SKM-1 (cell line): ENCODE data around the gene KRTAP10-6.
"Not testable (repeated sequence)": the region's sequence is repeated elsewhere in the genome, so short reads cannot be mapped to it uniquely, and the experiment has no call there.

Experiments
- DNase-seq: peaks from one replicate; lab custom pipeline; 2025; ENCODE audit not compliant: unreplicated experiment; lab: John Stamatoyannopoulos, UW

Gene KRTAP10-6

DNA sequence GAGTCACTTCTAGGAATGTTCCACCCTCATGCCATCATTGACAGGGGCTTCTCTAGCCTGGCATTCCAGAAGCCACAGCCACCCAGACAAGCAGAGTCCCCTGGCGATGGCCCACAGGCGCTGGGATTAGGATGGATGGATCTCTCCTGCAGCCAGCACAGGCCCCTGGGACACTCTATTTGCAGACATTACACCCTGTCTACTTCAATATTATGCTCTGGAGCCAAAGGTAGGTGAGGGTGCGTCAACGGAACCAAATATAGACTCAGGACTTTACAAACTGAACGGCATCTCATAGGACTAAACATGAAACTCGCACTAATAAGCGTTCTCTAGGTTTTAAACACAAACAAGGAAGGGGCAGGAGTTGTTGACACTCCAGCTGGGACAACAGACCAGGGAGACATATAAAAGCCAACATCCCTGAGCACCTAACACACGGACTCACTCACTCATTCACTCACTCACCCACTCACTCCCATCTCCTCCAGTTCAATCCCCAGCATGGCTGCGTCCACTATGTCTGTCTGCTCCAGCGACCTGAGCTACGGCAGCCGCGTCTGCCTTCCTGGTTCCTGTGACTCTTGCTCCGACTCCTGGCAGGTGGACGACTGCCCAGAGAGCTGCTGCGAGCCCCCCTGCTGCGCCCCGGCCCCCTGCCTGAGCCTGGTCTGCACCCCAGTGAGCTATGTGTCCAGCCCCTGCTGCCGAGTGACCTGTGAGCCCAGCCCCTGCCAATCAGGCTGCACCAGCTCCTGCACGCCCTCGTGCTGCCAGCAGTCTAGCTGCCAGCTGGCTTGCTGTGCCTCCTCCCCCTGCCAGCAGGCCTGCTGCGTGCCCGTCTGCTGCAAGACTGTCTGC is 8.0 kb upstream of the KRTAP10-6 start, which contains the start of gene KRTAP10-7:
Gene KRTAP10-7 (plus strand): TSS at position 480 of the 861 bp plus-strand sequence. CDS start 25 bp downstream, at position 505.
- not testable (repeated sequence) for DNase-seq

DNA sequence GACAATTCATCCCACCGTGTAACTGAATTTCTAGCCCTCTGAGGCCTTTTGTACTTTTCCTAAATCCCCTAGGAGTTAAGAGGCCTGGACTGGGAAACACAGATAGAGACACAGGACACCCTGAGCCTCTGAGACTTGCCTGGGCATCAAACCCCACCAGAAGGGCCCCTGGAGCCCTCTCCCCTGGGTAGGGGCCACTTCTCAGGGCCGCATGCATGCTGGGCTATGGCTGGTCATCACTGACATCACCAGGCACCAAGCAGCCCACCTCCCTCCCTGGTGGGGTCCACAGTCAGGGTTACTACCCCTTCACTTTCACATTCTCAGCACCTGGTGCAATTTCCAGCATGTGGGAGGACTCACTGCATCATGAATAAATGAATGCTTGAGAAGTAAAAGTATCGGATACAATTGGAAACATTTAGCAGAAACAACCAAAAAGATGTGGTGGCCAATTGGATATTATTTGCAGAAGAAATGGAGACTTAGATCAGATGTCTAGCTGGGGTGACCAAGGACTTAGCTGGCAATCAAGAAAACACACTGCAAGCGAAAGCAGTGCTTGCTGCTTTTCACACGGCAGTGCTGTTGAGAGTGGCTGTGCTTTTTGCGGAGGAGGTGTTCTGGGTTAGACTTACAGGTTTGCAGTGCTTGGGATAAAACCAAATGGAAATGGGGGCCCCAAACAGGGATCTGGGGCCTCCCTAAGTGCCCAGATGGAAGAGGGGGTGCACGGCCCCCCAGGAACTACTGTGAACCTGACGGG is 7.1 kb upstream of the KRTAP10-6 start:
- DNase-seq, result no peak

DNA sequence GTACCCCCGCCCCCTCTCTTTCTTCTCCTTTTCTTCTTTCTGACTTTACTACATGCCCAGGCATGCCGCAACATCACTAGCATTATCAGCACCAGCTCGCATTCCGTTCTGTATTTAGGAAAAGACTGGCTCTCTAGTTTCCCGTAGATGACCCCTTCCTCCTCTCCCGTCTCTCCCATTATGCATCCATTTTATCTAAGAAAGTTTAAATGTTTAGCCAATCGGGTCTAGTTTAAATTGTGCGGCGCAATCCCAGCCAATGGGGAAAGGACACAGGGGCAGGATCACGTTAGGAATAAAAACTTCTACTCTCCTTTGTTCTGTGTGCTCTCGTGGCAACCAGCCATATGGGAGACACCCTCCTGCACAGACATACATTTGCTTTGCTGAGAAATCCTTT is 5.8 kb upstream of the KRTAP10-6 start:
- no peak for DNase-seq

DNA sequence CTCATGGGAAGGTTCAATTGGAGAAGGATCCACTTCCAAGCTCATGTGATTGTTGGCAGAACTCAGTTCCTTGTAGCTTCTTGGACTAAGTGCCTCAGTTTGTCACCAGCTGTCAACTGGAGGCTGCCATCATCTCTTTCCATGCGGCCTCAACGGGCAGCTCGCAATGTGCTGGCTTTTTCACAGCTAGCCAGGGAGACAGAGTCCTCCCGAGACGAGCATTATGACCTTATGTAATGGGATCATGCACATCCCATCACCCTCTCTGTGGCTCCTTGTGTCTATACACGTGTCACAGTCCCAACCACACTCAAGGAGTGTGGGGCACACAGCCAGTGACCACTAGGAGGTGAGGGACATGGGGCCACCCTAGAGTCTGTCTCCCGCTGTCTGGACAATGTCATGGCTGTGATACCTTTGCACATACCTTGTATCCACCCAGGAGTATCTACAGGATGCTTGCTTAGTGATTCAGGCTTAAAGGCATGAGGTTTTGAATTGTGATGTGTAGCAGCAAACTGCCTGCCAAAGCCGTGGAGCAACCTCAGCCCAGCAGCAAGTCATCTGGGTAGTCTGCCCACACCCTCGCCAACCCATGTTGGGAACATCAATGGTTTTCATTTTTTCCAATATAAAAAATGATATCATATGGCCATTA is 3.9 kb upstream of the KRTAP10-6 start:
- no peak for DNase-seq

DNA sequence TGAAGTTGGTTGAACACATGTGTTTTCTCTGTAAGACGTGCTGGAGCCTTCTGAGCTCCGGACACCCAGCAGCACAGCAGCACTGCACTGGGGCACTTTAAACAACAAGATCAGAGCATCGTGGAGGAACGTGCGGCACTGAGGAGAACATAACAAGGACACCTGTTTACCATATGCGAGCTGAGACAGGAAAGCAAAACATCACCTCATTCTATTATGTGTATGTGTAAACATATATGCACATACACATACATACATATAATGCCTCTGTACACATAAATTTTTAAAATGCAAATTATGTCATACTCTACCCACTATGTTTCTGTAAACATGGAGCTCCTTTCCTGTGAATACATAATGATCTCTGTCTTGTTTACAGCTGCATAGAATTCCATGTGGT is 3.2 kb upstream of the KRTAP10-6 start:
- DNase-seq, result no peak

DNA sequence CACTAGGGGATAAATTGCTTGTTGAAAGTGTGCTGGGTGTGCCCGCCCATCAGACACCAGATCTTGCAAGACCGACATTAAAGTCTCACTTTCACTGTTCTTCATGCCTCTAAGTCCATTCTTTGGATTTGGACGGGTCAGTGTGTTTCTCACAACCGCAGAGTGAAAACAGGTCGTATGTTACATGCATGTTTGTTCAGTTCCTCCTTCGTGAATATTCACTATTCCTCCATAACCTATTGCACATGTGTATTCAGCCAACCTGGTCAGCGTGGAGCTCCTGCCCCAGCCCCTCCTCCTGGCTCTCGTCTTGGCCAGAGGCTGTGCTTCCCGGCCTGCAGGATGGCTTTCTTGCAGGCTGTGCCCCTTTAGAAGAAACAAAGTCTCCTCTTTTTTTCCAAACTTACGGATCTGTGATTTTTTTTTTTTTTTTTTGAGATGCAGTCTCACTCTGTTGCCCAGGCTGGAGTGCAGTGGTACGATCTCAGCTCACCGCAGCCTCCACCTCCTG is 2.2 kb upstream of the KRTAP10-6 start:
- no peak for DNase-seq

DNA sequence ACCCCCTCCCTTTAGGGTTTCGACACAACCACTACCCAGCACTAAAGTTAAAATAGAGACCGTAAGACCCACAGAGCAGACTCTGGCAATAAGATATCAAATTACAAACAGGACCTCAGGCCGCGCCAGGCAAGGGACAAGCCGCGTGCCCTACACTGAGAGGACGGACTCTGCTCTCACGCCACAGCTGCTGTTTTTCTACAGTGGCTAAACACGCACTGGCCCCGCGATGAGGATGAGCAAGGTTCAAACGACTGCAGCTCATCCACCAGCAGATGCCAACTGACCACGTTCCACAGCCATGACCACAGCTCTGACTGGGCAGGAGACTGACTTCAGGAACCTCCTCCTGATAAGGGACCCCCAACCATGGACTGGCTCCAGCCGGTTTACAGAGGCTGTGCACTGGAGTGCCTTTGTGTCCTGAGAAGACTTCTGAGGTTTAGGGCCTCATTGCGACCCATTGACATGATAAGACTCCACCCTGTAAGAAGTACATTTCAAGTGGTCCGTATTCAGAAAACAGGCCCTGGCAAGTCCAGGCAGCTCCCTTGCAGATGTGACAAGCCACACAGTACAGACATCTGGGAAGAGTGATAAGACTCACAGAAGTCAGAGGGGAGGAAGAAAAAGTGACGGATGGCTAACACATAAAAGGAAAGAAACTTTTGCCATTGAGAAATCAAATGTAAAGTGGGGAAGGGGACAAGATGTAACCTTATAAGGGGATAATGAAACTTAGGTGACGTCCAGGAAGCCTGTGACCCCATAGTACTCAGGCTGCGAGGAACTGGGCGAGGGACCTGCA is 1.5 kb upstream of the KRTAP10-6 start:
- no peak for DNase-seq

DNA sequence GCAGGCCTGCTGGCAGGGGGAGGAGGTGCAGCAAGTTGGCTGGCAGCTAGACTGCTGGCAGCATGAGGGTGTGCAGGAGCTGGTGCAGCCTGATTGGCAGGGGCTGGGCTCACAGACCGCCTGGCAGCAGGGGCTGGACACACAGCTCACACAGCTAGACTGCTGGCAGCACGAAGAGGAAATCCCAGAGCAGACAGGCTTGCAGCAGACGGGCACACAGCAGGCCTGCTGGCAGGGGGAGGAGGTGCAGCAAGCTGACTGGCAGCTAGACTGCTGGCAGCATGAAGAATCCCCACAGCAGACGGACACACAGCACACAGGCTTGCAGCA is 539 bp downstream of the KRTAP10-6 start:
- not testable (repeated sequence) for DNase-seq

DNA sequence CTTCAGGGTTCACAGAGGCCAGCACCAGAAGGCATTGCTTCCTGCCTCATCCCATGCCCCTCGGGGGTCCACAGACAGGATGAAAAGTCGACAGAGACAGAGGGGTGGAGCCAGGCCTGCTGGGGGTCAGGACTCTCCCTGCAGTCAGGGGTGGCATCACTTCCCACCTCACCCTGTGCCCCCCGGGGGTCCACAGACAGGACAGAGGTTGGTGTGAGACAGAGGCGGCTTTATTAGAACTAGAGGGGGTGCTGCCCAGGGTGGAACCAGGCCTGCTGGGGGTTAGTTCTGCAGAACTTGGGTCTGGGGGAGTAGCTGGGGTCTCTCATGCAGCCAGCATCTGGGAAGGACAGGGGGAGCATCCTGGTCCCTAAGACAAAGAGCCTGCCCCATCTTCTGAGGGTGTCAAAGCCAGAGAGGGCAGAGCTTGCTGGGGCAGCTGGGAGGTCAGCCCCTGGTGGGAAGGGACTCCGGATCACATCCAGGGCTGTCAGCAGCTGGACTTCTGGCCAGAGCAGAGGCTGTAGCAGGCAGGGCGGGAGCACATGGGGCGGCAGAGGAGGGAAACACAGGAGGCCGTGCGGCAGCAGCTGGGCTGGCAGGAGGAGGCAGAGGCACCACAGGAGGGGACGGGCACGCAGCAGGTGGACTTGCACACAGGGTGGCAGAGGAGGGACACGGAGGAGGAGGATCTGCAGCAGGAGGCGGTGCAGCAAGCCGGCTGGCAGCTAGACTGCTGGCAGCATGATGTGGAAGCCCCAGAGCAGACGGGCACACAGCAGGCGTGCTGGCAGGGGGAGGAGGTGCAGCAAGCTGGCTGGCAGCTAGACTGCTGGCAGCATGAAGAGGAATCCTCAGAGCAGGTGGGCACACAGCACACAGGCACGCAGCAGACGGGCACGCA is 1.2 kb downstream of the KRTAP10-6 start:
- DNase-seq, result not testable (repeated sequence)

DNA sequence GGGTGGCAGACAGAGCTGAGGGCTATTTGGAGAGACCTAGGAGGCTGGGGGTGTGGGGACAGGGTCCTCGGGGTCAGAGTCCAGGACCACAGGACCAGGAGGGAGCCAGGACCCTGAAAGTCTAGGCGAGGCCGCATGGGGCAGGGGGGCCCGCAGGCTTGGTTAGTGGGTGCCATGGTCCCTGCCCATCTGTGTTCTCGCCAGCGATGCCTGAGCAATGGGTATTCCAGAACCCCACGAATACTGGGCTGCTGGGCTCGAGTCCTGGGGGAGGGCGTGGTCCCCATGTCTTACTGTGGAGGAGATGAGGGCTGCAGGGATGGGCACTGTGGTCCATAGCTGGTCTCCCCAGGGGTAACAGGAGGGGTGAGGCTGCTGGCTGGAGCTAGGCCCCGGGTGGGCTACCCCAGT is 2.0 kb downstream of the KRTAP10-6 start:
- no peak for DNase-seq

DNA sequence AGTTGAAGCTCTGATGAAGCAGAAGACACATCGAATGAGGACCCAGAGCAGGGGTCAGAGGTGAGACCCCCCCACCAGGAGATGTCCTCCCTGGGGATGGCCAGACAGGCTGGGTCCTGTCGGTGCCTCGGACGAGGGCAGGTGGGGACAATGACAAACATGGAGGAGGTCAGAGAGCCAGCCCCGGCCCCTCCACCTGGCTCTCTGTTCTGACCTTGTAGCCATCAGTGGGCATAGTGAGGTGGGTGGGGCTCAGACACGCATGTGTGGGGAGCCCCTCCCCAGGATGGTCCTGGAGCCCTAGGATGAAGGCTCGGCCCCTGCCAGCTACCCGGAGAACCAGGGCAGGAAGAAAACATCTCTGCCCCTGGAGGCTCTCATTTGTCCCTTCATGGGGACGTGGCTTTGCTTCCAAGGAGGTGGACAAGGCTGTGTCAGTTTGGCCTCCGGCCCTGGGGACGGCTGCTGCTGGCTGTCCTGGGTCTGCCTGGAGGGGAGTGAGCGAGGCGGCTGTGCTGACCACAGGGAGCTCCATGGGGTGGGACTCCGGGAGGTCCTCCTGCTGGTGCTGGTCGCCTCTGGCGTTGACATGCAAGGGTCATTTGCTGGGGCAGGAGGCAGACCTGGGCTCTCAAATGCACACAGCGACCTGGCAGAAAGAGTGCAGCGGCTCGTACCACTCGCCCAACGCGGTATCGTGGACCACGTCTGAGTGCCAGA is 2.6 kb downstream of the KRTAP10-6 start:
- DNase-seq, result no peak

DNA sequence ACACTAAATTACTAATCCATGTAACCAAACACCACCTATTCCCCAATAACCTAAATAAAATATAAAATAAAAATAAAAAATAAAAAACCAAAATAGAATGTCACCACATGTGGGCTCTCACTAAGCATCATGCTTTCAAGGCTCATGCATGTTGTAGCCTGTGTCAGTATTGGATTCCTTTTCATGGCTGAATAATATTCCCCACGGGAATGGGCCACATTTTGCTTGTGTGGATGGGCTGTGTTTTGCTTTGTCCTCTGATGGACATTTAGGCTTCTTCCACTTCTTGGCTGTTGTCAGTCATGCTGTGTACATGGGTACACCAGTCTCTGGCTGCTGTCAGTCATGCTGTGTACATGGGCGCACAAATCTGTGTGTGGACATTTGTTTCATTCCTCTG is 3.2 kb downstream of the KRTAP10-6 start:
- no peak for DNase-seq

DNA sequence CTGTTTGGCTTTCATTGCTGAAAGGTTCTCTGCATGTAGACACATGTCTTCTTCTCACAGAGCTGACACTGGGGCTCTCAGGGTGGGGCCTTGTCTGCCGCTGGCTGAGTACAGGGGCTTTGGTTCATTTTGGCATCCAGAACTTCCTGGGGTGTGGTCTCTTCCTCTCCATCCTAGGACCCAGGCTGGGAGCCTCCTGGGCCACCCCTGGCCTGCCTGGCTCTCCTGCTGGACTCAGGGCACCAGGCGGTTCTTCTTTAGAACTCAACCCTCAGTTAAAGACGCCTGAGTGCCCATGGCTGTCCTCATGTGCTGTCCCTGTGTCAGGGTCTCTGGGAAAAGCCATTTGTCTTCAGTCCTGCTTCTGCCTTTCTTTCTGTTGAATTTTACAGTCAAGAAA is 6.4 kb downstream of the KRTAP10-6 start:
- no peak for DNase-seq

DNA sequence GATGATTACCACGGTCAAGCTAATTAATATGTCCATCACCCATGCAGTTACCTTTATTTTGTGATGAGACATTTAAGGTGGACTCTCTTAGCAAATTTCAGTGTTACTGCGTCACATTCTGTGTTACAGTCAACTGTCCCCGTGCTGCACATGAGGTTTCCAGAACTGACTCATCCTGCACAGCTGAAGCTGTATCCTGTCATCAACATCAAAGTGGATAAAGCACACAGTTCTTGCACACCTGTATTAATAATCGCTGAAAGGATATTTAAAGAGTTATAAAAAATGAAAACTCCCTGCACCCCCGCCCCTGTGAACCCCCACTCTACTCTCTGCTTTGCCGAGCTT is 8.5 kb downstream of the KRTAP10-6 start:
- DNase-seq, result no peak

DNA sequence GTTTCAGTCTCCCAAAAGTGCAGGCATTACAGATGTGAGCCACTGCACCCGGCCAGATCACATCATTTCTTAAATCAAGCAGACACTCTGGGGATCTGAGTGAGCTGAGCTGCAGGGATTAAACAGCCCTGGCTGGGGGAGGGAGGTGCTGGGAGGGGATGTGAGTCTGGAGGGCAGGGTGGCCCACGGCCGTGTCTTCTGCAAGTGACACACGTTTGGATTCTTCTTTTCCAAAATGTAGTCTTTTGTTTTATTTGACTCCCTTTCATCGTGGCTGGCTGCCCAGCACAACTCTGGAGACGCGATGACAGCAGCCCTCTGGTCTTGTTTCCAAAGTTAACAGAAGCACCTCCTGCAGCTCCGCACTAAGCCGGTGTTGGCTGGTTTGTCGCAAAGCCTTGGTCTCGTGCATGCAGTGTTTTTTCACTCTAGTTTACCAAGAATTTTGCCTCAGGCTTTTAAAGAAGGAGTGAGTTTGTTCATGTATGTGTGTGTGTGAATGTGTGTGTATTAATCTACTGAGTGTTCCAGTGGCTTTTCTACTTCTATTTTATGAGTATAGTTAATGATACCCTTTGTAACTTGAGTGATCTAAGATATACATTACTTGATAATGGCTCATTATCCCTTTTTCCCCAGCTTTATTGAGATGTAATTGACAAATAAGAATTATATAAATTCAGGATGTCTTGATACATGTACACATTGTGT is 9.1 kb downstream of the KRTAP10-6 start:
- DNase-seq, result no peak

DNA sequence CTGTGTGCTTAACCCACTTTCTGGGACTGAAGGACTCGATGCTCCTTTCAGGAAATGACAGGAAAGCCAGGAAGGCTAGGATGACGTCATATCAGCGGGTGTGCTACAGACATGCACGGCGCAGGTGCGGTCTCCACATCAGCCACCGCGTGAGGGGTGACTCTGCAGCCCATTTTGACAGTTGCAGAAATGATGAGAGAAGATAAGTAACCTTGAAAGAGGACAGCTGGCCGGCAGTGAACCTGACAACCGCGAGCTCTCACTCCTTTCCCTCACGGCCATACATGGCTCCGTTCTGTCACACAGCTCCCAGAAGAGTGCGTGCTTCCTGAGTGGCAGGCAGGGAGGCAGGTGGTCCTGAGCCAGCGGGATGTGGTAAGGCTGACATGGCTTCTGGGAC is 10.2 kb downstream of the KRTAP10-6 start:
- no peak for DNase-seq

DNA sequence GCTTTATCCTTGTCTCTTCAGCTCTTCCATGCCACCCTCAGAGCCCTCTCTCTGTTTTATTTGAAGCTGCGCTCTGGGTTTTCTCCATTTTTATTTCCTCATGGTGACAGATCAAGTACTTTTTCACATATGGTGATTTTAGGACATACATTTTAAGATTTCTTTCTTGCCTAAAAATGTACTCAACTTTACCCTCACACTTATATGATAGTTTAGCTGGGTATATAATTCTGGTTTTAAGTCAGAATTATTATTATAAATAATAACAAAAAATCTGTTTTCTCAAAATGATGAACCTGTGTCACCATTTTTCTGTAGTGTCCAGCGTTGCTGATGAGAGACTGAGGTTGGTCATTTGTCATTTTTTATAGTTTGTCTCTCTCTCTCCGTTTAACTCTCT is 11.1 kb downstream of the KRTAP10-6 start:
- no peak for DNase-seq

DNA sequence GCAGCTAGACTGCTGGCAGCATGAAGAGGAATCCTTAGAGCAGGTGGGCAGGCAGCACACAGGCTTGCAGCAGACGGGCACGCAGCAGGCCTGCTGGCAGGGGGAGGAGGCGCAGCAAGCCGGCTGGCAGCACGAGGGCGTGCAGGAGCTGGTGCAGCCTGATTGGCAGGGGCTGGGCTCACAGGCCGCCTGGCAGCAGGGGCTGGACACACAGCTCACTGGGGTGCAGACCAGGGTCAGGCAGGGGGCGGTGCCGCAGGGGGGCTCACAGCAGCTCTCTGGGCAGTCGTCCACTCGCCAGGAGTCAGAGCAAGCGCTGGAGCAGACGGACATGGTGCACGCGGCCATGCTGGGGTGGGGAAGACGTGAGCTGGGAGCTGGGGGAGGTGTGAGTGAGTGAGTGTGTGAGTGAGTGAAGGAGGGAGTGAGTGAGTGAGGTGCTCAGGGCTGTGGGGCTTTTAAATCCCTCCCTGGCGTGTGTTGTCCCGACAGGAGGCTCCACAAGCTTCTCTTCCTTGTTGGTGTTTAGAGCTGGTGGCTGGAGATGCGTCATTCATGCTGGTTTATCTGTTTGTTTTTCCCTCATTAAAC is 12.0 kb downstream of the KRTAP10-6 start, which contains the start of gene KRTAP10-5:
Gene KRTAP10-5 (minus strand): TSS at position 374 of the 591 bp plus-strand sequence. CDS start 26 bp downstream, at position 348.
- not testable (repeated sequence) for DNase-seq
